Measurements from ENCODE around the gene CTBS. TPM values are rescaled to one million over a fixed set of nuclear protein-coding genes. Genes with fewer than 3 reads are reported as not detected.
A peak's percentile ranks its signal among the peaks of the same experiment; 100 is the strongest.
"Not testable (repeated sequence)": the region's sequence is repeated elsewhere in the genome, so short reads cannot be mapped to it uniquely, and the experiment has no call there.

The CTBS gene
- total RNA-seq, 1 experiment from 2014 or later = 22.9 TPM

DNA sequence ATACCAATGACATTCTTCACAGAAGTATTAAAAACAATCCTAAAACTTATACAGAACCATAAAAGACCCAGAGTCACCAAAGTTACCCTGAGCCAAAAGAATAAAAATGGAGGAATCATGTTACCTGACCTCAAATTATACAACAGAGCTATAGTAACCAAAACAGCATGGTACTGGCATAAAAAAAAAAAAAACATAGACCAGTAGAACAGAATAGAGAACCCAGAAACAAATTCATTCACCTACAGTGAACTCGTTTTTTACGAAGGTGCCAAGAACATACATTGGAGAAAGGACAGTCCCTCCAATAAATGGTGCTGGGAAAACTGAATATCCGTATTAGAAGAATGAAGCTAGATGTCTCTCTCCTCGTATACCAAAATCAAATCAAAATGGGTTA, 65.2 kb downstream of the CTBS start:
- H3K4me3 ChIP-seq = no peak overlapping the region
- H3K27me3 ChIP-seq (replicated peaks) = no peaks in the 10 kb centered on the region
- H3K27ac ChIP-seq = no peak overlapping the region
- DNase-seq (ENCODE audit: low read depth in 1 of 2, low spot score in 2 of 2) = no peak
- peaks cover 14% of the 10 kb centered on the region for H3K36me3 ChIP-seq
- H3K4me1 ChIP-seq (replicated peaks) = peaks cover 12% of the 10 kb centered on the region
- H3K9me3 ChIP-seq (replicated peaks) = no peaks in the 10 kb centered on the region

- Histone ChIP-seq H3K27ac (no peak overlapping the region), H3K9me3 (replicated peaks) (no peaks in the 10 kb centered on the region), H3K36me3 (peaks cover 17% of the 10 kb centered on the region), H3K4me3 (no peak overlapping the region), H3K4me1 (replicated peaks) (peaks cover 17% of the 10 kb centered on the region), H3K27me3 (replicated peaks) (no peaks in the 10 kb centered on the region)
- DNase-seq (ENCODE audit: low read depth in 1 of 2, low spot score in 2 of 2) = no peak
Observed at GRCh38 chr1:84508510-84508909, 65.7 kb downstream of the CTBS start.

GRCh38 chr1:84507887-84508286, 66.4 kb downstream of the CTBS start:
- H3K27ac ChIP-seq; DNase-seq (ENCODE audit: low read depth in 1 of 2, low spot score in 2 of 2); H3K4me3 ChIP-seq; H3K27me3 ChIP-seq (replicated peaks); H3K9me3 ChIP-seq (replicated peaks): not testable (repeated sequence)
- Histone ChIP-seq H3K4me1 (replicated peaks) (peaks cover 19% of the 10 kb centered on the region), H3K36me3 (peaks cover 22% of the 10 kb centered on the region)

DNA sequence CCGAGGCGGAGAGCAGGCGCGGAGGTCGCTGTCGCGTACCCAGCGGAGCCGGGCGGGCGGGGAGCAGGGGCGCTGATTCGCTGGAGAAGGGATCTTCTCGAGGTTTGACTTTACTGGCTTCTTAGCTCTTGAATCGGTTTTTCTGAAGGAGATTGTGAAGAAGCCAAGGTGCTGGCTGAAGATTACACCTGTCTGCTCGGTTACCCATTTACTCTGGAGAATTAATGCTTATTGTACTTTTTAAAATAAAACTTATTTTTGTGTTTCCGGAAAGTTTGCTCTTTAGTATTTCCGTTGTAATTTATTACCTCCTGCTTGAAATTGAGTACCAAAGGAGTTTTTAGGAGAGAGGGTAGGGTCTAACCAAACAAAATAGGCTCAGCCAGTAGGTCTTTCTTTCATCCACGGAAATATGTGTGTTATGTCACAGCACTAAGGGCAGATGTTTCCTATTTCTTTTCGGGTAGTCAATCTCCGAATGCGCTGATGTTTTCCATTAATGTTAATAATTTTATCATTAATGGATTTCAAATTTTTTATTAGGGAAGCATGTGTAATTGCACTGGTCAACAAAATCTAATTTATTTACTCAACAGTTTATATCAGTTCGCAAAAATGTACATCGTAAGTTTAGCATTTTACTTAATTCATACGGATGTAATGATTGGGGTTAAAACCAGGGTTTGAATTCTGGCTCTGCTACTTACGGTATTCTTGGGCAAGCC, 67.3 kb downstream of the CTBS start:
- Histone ChIP-seq H3K27ac (peak overlapping the region; percentile 87), H3K36me3 (peaks cover 29% of the 10 kb centered on the region)

GRCh38 chr1:84506002-84506728, 68.1 kb downstream of the CTBS start, which contains the start of the genes GNG5 and SPATA1:
GNG5 (minus strand) TSS chr1:84506581; CDS start chr1:84506091, 490 bp downstream.
SPATA1 (plus strand) TSS chr1:84506386; CDS start chr1:84516360, 9,974 bp downstream.
- H3K4me3 ChIP-seq = peak within 1 kb of the TSS; percentile 86
- H3K4me1 ChIP-seq (replicated peaks) = peaks cover 19% of the 10 kb centered on the region
- H3K36me3 ChIP-seq = peaks cover 35% of the 10 kb centered on the region
- no peaks in the 10 kb centered on the region for H3K27me3 ChIP-seq (replicated peaks)
- peak within 1 kb of the TSS; percentile 87 for H3K27ac ChIP-seq
- peak; percentile 98 to 99 for DNase-seq (ENCODE audit: low read depth in 1 of 2, low spot score in 2 of 2)
- H3K9me3 ChIP-seq (replicated peaks) = no peaks in the 10 kb centered on the region

More for the DNA sequence above, 67.3 kb downstream of the CTBS start:
- H3K4me3 ChIP-seq = peak overlapping the region; percentile 86
- H3K9me3 ChIP-seq (replicated peaks) = no peaks in the 10 kb centered on the region
- H3K27me3 ChIP-seq (replicated peaks) = no peaks in the 10 kb centered on the region
- peaks cover 19% of the 10 kb centered on the region for H3K4me1 ChIP-seq (replicated peaks)
- no peak for DNase-seq (ENCODE audit: low read depth in 1 of 2, low spot score in 2 of 2)

DNA sequence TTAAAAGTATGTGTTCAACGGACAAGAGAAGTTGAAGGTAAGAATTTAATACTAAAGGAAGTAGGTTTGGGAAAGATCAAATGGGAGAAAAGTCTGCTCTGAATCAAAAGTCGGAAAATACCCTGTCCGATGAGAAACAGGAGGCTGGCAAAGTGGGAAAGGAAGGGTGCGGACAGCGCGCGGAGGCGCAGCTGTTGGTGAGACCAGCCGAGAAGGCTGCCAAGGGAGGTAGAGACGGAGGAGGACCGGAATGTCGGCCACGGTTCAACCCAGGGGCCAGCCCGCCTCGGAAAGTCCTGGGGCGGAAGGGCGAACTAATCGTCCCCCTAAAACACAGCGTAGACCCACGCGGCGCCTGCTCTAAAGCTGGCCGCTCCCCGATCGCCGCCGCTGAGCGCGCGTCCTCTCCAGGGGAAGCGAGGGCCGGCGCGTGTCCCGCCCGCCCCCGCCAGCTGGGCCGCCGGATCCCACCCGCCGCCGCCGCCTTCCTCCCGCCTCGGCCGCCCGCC, 68.7 kb downstream of the CTBS start:
- Histone ChIP-seq H3K27ac (peak overlapping the region; percentile 87), H3K4me1 (replicated peaks) (peaks cover 18% of the 10 kb centered on the region), H3K4me3 (peak overlapping the region; percentile 86), H3K36me3 (peaks cover 41% of the 10 kb centered on the region), H3K9me3 (replicated peaks) (no peaks in the 10 kb centered on the region), H3K27me3 (replicated peaks) (no peaks in the 10 kb centered on the region)
- peak in 1 of 2 experiments; percentile 90 for DNase-seq (ENCODE audit: low read depth in 1 of 2, low spot score in 2 of 2)

- peak overlapping the region; percentile 86 for H3K4me3 ChIP-seq
Observed at GRCh38 chr1:84504580-84505492, 69.4 kb downstream of the CTBS start.

GRCh38 chr1:84502927-84503326, 71.3 kb downstream of the CTBS start:
- Histone ChIP-seq H3K36me3 (peaks cover 67% of the 10 kb centered on the region), H3K27me3 (replicated peaks) (no peaks in the 10 kb centered on the region), H3K27ac (no peak overlapping the region), H3K4me1 (replicated peaks) (peaks cover 15% of the 10 kb centered on the region), H3K9me3 (replicated peaks) (no peaks in the 10 kb centered on the region), H3K4me3 (no peak overlapping the region)
- DNase-seq (ENCODE audit: low read depth in 1 of 2, low spot score in 2 of 2) = no peak

More at GRCh38 chr1:84504580-84505492, 69.4 kb downstream of the CTBS start:
- Histone ChIP-seq H3K27me3 (replicated peaks) (no peaks in the 10 kb centered on the region), H3K9me3 (replicated peaks) (no peaks in the 10 kb centered on the region), H3K27ac (peak overlapping the region; percentile 87), H3K36me3 (peaks cover 48% of the 10 kb centered on the region), H3K4me1 (replicated peaks) (peaks cover 15% of the 10 kb centered on the region)
- DNase-seq (ENCODE audit: low read depth in 1 of 2, low spot score in 2 of 2) = peak in 1 of 2 experiments; percentile 41

Other genes starting within 250 kb of the CTBS start
- gene DNASE2B, start 176.0 kb downstream of the CTBS start, total RNA-seq (2014; rRNA removed; shearing (Covaris generic)) = not detected in 2 replicates
- 49.9 and 80.0 TPM in 2 replicates for gene RPF1, start 95.2 kb downstream of the CTBS start, total RNA-seq (2014; rRNA removed; shearing (Covaris generic))
- 0.06 and 0.74 TPM in 2 replicates for gene SPATA1, start 68.1 kb downstream of the CTBS start, total RNA-seq (2014; rRNA removed; shearing (Covaris generic))
- gene GNG5, start 67.9 kb downstream of the CTBS start, total RNA-seq (2014; rRNA removed; shearing (Covaris generic)) = 19.3 and 57.7 TPM in 2 replicates
- 10.7 and 14.0 TPM in 2 replicates for gene SSX2IP, start 116.0 kb upstream of the CTBS start, total RNA-seq (2014; rRNA removed; shearing (Covaris generic))